Measurements from ENCODE around the gene TOLLIP.
"Not testable (repeated sequence)": the region's sequence is repeated elsewhere in the genome, so short reads cannot be mapped to it uniquely, and the experiment has no call there.

DNA sequence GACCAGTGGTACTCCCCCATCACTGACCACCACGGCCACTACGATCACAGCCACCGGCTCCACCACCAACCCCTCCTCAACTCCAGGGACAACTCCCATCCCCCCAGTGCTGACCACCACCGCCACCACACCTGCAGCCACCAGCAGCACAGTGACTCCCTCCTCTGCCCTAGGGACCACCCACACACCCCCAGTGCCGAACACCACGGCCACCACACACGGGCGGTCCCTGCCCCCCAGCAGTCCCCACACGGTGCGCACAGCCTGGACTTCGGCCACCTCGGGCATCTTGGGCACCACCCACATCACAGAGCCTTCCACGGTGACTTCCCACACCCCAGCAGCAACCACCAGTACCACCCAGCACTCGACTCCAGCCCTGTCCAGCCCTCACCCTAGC, 62.4 kb downstream of the TOLLIP start:
- not testable (repeated sequence) for TF ChIP-seq ZBTB17 (tag by site-specific recombination; IDR thresholded peaks at IDR 0.05); ZIC2 (tag by site-specific recombination; IDR thresholded peaks at IDR 0.05); ZNF423 (tag by site-specific recombination; IDR thresholded peaks at IDR 0.05); ZFP3 (tag by site-specific recombination; IDR thresholded peaks at IDR 0.05; ENCODE audit: low read depth); ZNF843 (tag by site-specific recombination; IDR thresholded peaks at IDR 0.05); ZNF274 (IDR thresholded peaks at IDR 0.05; ENCODE audit: low read length); ZNF274 (tag by site-specific recombination; IDR thresholded peaks at IDR 0.05; ENCODE audit: borderline replicate concordance); ZNF354C (tag by site-specific recombination; IDR thresholded peaks at IDR 0.05; ENCODE audit: borderline replicate concordance, low read depth); ZBTB8A (tag by site-specific recombination; IDR thresholded peaks at IDR 0.05)
- TF ChIP-seq, protein P1, sequence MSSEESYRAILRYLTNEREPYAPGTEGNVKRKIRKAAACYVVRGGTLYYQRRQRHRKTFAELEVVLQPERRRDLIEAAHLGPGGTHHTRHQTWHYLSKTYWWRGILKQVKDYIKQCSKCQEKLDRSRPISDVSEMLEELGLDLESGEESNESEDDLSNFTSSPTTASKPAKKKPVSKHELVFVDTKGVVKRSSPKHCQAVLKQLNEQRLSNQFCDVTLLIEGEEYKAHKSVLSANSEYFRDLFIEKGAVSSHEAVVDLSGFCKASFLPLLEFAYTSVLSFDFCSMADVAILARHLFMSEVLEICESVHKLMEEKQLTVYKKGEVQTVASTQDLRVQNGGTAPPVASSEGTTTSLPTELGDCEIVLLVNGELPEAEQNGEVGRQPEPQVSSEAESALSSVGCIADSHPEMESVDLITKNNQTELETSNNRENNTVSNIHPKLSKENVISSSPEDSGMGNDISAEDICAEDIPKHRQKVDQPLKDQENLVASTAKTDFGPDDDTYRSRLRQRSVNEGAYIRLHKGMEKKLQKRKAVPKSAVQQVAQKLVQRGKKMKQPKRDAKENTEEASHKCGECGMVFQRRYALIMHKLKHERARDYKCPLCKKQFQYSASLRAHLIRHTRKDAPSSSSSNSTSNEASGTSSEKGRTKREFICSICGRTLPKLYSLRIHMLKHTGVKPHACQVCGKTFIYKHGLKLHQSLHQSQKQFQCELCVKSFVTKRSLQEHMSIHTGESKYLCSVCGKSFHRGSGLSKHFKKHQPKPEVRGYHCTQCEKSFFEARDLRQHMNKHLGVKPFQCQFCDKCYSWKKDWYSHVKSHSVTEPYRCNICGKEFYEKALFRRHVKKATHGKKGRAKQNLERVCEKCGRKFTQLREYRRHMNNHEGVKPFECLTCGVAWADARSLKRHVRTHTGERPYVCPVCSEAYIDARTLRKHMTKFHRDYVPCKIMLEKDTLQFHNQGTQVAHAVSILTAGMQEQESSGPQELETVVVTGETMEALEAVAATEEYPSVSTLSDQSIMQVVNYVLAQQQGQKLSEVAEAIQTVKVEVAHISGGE (tag by site-specific recombination; conservative IDR thresholded peaks at IDR 0.05; ENCODE audit: low read depth): not testable (repeated sequence)
- TF ChIP-seq, protein P2, sequence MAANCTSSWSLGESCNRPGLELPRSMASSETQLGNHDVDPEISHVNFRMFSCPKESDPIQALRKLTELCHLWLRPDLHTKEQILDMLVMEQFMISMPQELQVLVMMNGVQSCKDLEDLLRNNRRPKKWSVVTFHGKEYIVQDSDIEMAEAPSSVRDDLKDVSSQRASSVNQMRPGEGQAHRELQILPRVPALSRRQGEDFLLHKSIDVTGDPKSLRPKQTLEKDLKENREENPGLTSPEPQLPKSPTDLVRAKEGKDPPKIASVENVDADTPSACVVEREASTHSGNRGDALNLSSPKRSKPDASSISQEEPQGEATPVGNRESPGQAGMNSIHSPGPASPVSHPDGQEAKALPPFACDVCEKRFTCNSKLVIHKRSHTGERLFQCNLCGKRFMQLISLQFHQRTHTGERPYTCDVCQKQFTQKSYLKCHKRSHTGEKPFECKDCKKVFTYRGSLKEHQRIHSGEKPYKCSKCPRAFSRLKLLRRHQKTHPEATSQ (tag by site-specific recombination; IDR thresholded peaks at IDR 0.05): not testable (repeated sequence)

Measured in HEK293 (cell line).